ENCODE results near the gene CRIM1.

DNA sequence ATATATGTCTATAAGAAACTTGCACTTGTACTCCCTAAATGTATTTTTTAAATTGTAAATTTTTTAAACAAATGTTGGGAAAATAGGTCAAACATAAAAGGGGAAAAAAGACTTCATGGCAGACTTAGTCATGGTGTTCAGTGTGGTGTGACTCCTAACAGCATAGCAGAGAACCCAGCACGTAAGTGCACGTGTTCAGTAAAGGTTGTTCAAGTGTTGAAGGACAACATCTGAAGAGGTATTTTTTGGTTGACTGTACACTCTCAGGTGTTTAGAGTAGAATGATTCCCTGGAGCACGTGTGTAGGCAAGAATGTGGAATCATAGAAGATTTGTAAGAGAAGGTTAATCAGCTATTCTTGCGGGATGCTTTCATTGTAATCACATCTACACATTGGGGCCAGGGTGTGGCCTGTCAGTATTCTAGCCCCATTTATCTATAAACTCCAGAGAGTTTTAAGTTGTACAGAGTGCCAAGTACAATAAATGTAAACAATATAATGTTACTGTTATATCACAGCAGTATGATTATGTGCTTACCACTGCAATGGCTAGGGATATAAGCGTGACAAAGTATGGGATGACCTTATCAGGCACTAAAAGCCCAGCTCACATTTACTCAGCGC, 106.8 kb downstream of the CRIM1 start:
- TF ChIP-seq, protein P1, sequence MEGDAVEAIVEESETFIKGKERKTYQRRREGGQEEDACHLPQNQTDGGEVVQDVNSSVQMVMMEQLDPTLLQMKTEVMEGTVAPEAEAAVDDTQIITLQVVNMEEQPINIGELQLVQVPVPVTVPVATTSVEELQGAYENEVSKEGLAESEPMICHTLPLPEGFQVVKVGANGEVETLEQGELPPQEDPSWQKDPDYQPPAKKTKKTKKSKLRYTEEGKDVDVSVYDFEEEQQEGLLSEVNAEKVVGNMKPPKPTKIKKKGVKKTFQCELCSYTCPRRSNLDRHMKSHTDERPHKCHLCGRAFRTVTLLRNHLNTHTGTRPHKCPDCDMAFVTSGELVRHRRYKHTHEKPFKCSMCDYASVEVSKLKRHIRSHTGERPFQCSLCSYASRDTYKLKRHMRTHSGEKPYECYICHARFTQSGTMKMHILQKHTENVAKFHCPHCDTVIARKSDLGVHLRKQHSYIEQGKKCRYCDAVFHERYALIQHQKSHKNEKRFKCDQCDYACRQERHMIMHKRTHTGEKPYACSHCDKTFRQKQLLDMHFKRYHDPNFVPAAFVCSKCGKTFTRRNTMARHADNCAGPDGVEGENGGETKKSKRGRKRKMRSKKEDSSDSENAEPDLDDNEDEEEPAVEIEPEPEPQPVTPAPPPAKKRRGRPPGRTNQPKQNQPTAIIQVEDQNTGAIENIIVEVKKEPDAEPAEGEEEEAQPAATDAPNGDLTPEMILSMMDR (IDR thresholded peaks at IDR 0.05; ENCODE audit: low read length): no peak
- TF ChIP-seq EZH2 (optimal IDR thresholded peaks at IDR 0.05; ENCODE audit: low read depth, low read length): no peak
